ENCODE data around the gene RPL3. TPM values are rescaled to one million over a fixed set of nuclear protein-coding genes. Genes with fewer than 3 reads are reported as not detected.
A peak's percentile ranks its signal among the peaks of the same experiment; 100 is the strongest.

RPL3 gene
- total RNA-seq, 2 experiments from 2014 or later: 1,693 to 1,717 TPM

GRCh38 chr22:39314251-39314971 lies 5.0 kb downstream of the RPL3 start:
- H3K36me3 Mint-ChIP-seq (ENCODE audit: low read depth): peaks cover 78% of the 10 kb centered on the region
- no peak overlapping the region for H3K4me3 Mint-ChIP-seq
- H3K4me1 Mint-ChIP-seq (ENCODE audit: low read depth): peaks cover 58% of the 10 kb centered on the region
- peak overlapping the region; percentile 39 for H3K27ac Mint-ChIP-seq
- ATAC-seq (no peak), DNase-seq (no peak)
- ChIA-PET POLR2A (interaction anchor here (0.5 to 6.4 kb wide), 4 partner anchors 143 to 307 kb away, joined by 3 to 56 read pairs (median 3); no protein-coding TSS in a partner anchor), CTCF (interaction anchor here (1.0 to 7.1 kb wide), 7 partner anchors 17 to 444 kb away, joined by 3 to 142 read pairs (median 8); partner anchors contain the start of gene CBX6)
- no peaks in the 10 kb centered on the region for H3K9me3 Mint-ChIP-seq (ENCODE audit: insufficient read depth)
- H3K27me3 Mint-ChIP-seq (ENCODE audit: low read depth): no peaks in the 10 kb centered on the region

- Mint-ChIP-seq H3K36me3 (ENCODE audit: low read depth) (peaks cover 68% of the 10 kb centered on the region), H3K27me3 (ENCODE audit: low read depth) (no peaks in the 10 kb centered on the region), H3K4me1 (ENCODE audit: low read depth) (peaks cover 63% of the 10 kb centered on the region), H3K27ac (peak overlapping the region; percentile 66), H3K9me3 (ENCODE audit: insufficient read depth) (no peaks in the 10 kb centered on the region), H3K4me3 (no peak overlapping the region)
- POLR2A ChIA-PET: no interaction called here
- ATAC-seq (no peak), DNase-seq (no peak)
- CTCF ChIA-PET: interaction anchor here (1.0 to 7.1 kb wide), 4 partner anchors 18 to 216 kb away, joined by 3 to 129 read pairs (median 25); no protein-coding TSS in a partner anchor
These were observed 6.0 kb downstream of the RPL3 start for GRCh38 chr22:39313258-39314001.

- H3K27ac Mint-ChIP-seq: peak overlapping the region; percentile 30
- H3K36me3 Mint-ChIP-seq (ENCODE audit: low read depth): peaks cover 58% of the 10 kb centered on the region
- peaks cover 54% of the 10 kb centered on the region for H3K4me1 Mint-ChIP-seq (ENCODE audit: low read depth)
- H3K9me3 Mint-ChIP-seq (ENCODE audit: insufficient read depth): no peaks in the 10 kb centered on the region
- ChIA-PET POLR2A (interaction anchor here (0.6 to 2.2 kb wide), 4 partner anchors 9 to 1126 kb away, joined by 3 to 11 read pairs (median 3); no protein-coding TSS in a partner anchor), CTCF (interaction anchor here (0.9 to 4.6 kb wide), 2 partner anchors 143 to 442 kb away, joined by 3 to 129 read pairs; no protein-coding TSS in a partner anchor)
- no peak overlapping the region for H3K4me3 Mint-ChIP-seq
- H3K27me3 Mint-ChIP-seq (ENCODE audit: low read depth): no peaks in the 10 kb centered on the region
- DNase-seq: no peak
- no peak for ATAC-seq
These were observed 7.0 kb downstream of the RPL3 start for GRCh38 chr22:39312410-39312809.

- no peaks in the 10 kb centered on the region for H3K9me3 Mint-ChIP-seq (ENCODE audit: insufficient read depth)
- H3K27ac Mint-ChIP-seq: no peak overlapping the region
- DNase-seq (no peak), ATAC-seq (no peak)
- POLR2A ChIA-PET: interaction anchor here (0.7 to 2.2 kb wide), 7 partner anchors 7 to 1126 kb away, joined by 3 to 11 read pairs (median 3); partner anchors contain the start of gene RPL3
- H3K27me3 Mint-ChIP-seq (ENCODE audit: low read depth): no peaks in the 10 kb centered on the region
- peaks cover 47% of the 10 kb centered on the region for H3K4me1 Mint-ChIP-seq (ENCODE audit: low read depth)
- CTCF ChIA-PET: interaction anchor here (0.6 to 4.6 kb wide), 20 partner anchors 8 to 442 kb away, joined by 3 to 129 read pairs (median 4); partner anchors contain the start of genes CBX6, PDGFB and RPL3
- H3K4me3 Mint-ChIP-seq: no peak overlapping the region
- H3K36me3 Mint-ChIP-seq (ENCODE audit: low read depth): peaks cover 52% of the 10 kb centered on the region
These were observed 7.6 kb downstream of the RPL3 start for GRCh38 chr22:39311592-39312400.

GRCh38 chr22:39309881-39310714 lies 9.3 kb downstream of the RPL3 start:
- Mint-ChIP-seq H3K36me3 (ENCODE audit: low read depth) (peaks cover 35% of the 10 kb centered on the region), H3K4me3 (no peak overlapping the region), H3K9me3 (ENCODE audit: insufficient read depth) (no peaks in the 10 kb centered on the region), H3K4me1 (ENCODE audit: low read depth) (peaks cover 32% of the 10 kb centered on the region), H3K27ac (no peak overlapping the region), H3K27me3 (ENCODE audit: low read depth) (no peaks in the 10 kb centered on the region)
- ChIA-PET POLR2A (interaction anchor here (1.0 to 2.2 kb wide), 5 partner anchors 8 to 140 kb away, joined by 3 to 11 read pairs (median 5); partner anchors contain the start of gene RPL3), CTCF (interaction anchor here (0.9 to 4.6 kb wide), 14 partner anchors 9 to 439 kb away, joined by 3 to 129 read pairs (median 6); partner anchors contain the start of genes CBX6, PDGFB and RPL3)
- DNase-seq (no peak), ATAC-seq (peak; percentile 4)

- POLR2A ChIA-PET: interaction anchor here (0.6 to 1.1 kb wide), 2 partner anchors 9 to 1067 kb away, joined by 3 read pairs; no protein-coding TSS in a partner anchor
- H3K27ac Mint-ChIP-seq: no peak overlapping the region
- ATAC-seq: no peak
- H3K9me3 Mint-ChIP-seq (ENCODE audit: insufficient read depth): no peaks in the 10 kb centered on the region
- DNase-seq: no peak
- H3K36me3 Mint-ChIP-seq (ENCODE audit: low read depth): peaks cover 28% of the 10 kb centered on the region
- no peak overlapping the region for H3K4me3 Mint-ChIP-seq
- peaks cover 25% of the 10 kb centered on the region for H3K4me1 Mint-ChIP-seq (ENCODE audit: low read depth)
- CTCF ChIA-PET: interaction anchor here (1.0 to 4.6 kb wide), 4 partner anchors 10 to 304 kb away, joined by 3 to 129 read pairs (median 10); partner anchors contain the start of gene RPL3
- H3K27me3 Mint-ChIP-seq (ENCODE audit: low read depth): no peaks in the 10 kb centered on the region
These were observed 10.0 kb downstream of the RPL3 start for GRCh38 chr22:39309364-39309861.

- Mint-ChIP-seq H3K27me3 (ENCODE audit: low read depth) (no peaks in the 10 kb centered on the region), H3K27ac (no peak overlapping the region), H3K9me3 (ENCODE audit: insufficient read depth) (no peaks in the 10 kb centered on the region), H3K4me3 (no peak overlapping the region), H3K36me3 (ENCODE audit: low read depth) (peaks cover 24% of the 10 kb centered on the region), H3K4me1 (ENCODE audit: low read depth) (peaks cover 23% of the 10 kb centered on the region)
- DNase-seq (no peak), ATAC-seq (no peak)
- ChIA-PET POLR2A (interaction anchor here (0.6 to 1.1 kb wide), 2 partner anchors 9 to 1068 kb away, joined by 3 read pairs; no protein-coding TSS in a partner anchor), CTCF (interaction anchor here (1.0 to 4.6 kb wide), 5 partner anchors 11 to 304 kb away, joined by 3 to 129 read pairs (median 3); partner anchors contain the start of gene RPL3)
These were observed 10.6 kb downstream of the RPL3 start for GRCh38 chr22:39308614-39309363.

- ChIA-PET POLR2A (interaction anchor here (0.7 to 1.6 kb wide), 5 partner anchors 9 to 134 kb away, joined by 3 to 4 read pairs (median 3); partner anchors contain the start of gene RPL3), CTCF (interaction anchor here (0.5 to 6.6 kb wide), 16 partner anchors 9 to 436 kb away, joined by 3 to 105 read pairs (median 5); no protein-coding TSS in a partner anchor)
- DNase-seq: peak; percentile 73
- Mint-ChIP-seq H3K27me3 (ENCODE audit: low read depth) (no peaks in the 10 kb centered on the region), H3K9me3 (ENCODE audit: insufficient read depth) (no peaks in the 10 kb centered on the region), H3K36me3 (ENCODE audit: low read depth) (peaks cover 6% of the 10 kb centered on the region), H3K4me1 (ENCODE audit: low read depth) (peaks cover 16% of the 10 kb centered on the region), H3K27ac (no peak overlapping the region), H3K4me3 (no peak overlapping the region)
- peak; percentile 30 for ATAC-seq
These were observed 12.7 kb downstream of the RPL3 start for GRCh38 chr22:39306456-39307361.
